HG03457 (cell line): ENCODE data around the gene IGSF6.
"Not testable (repeated sequence)": the region's sequence is repeated elsewhere in the genome, so short reads cannot be mapped to it uniquely, and the experiment has no call there.

Experiments used
- ATAC-seq: cut with Tn5 transposase; IDR thresholded peaks from one replicate; pipeline ENCODE4 v1.9.1; 2021; ENCODE audit warnings: moderate number of reproducible peaks; ENCODE audit not compliant: unreplicated experiment

IGSF6 gene

DNA sequence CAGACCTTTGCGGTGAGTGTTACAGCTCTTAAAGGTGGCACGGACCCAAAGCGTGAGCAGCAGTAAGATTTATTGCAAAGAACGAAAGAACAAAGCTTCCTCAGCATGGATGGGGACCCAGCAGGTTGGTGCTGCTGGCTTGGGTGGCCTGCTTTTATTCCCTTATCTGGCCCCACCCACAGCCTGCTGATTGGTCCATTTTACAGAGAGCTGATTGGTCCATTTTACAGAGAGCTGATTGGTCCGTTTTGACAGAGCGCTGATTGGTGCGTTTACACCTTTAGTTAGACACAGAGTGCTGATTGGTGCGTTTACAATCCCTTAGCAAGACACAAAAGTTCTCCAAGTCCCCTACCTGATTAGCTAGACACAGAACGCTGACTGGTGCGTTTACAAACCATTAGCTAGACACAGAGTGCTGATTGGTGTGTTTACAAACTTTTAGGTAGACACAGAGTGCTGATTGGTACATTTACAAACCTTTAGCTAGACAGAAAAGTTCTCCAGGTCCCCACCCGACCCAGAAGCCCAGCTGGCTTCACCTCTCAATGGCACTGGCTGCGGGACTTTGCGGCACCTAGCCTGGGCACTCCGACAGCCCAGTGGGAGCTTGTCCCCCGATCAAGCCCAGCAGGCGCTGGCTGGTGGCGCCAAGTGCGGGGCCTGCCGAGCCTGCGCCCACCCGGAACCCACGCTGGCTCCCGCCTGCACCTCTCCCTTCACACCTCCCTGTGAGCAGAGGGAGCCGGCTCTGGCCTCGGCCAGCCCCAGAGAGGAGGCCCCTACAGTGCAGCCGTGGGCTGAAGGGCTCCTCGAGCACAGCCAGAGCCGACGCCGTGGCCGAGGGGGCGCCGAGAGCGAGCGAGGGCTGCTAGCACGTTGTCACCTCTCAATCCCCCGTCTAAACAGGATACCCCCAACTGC lies 22.5 kb downstream of the IGSF6 start:
- ATAC-seq, result not testable (repeated sequence)

DNA sequence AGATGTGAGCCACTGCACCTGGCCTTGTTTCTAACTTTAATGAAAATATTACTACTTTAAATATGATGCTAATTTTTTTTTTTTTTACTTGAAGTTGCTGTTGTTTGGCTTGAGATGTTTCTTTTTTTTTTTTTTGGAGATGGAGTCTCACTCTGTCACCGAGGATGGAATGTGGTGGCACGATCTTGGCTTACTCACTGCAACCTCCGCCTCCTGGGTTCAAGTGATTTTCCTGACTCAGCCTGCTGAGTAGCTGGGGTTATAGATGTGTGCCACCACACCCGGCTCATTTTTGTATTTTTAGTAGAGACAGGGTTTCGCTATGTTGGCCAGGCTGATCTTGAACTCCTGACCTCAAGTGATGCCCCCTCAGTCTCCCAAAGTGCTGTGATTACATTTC lies 23.6 kb downstream of the IGSF6 start:
- no peak for ATAC-seq

DNA sequence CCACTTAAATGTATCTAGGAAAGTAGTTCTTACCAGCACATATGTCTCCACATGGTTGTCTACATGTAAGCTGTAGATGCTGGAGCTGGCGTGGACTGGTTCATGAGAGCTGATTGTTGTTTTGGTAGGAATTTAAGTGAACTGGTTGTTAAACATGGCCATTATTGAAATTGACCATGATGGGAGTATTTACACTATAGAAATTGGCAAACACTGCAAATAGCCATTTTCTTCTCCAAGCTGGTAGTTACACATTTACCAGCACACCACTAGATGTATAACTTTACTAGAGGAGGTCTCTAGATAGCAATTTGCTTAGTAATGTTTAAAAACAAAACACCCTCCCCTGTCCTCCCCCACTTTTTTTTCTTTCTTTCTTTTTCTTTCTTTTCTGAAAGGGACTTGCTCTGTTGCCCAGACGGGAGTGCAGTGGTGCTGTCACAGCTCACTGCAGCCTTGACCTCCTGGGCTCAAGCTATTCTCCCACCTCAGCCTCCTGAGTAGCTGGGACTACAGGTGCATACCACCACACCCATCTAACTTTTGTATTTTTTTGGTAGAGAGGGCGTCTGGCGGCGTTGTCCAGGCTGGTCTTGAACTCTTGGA lies 24.2 kb downstream of the IGSF6 start:
- no peak for ATAC-seq

DNA sequence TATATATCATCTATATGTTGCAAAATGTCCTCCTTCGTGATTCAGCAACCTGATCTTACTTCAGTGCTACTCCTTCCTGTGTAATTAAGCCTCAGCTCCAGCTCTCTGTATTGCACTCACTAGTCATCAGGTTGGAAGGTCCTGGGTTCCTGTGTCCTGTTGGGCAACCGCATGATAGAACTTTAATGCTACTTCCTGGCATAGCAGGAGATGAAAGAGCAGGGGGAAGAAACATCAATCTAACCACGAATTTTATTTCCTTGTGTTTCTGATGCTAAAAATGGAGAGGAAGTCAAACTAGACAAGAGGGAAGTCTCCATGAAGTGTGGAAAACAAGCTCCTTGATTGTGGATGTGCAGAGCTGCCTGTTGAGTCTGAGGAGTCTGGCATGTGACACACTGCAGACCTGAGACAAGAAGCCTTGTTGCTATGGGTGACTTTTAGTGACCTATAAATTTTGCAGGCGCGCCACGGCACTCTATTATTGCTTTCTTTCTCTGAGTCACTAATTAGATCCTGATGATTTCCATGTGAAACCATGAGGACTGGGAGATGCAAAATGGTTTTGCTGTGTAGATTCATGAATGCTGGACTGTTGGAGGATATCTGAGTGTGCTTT lies 25.6 kb downstream of the IGSF6 start:
- no peak for ATAC-seq

DNA sequence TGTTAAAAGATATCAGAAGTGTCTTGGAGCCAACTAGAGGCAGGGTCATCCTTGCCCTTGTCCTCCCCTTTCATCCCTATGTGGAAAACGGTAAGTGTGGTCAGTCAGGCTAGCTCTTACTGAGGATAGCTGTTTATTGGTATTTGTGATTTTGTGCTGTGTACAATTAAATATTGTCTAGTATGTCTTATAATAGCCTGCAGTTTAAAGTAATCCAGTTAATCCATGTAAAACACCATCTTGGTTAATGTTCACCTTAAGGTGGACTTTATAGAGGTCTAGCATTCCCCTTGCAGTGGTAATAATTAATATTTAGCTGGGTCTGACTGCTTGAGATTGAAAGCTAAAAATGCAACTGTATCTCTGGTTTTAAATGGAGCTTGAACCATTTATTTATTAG lies 27.4 kb downstream of the IGSF6 start:
- no peak for ATAC-seq

DNA sequence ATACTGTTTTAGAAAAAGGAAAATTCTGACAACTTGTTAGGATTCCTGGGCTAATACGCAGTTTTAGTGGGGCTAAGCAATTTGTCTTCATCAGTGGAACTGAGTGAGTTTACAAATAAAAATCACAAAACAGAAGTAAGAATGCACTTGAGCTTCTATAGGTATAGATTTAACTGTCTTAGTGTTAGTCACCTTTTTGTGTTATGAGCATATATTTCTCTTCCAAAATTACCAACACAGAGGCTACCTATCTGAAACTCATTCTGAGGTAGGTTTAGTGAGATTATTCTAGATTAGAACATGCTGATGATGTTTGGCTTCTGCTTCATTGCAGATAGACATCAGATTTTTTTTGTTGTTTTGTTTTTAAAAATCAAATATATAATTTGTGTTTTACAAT lies 29.9 kb downstream of the IGSF6 start:
- ATAC-seq, result no peak

DNA sequence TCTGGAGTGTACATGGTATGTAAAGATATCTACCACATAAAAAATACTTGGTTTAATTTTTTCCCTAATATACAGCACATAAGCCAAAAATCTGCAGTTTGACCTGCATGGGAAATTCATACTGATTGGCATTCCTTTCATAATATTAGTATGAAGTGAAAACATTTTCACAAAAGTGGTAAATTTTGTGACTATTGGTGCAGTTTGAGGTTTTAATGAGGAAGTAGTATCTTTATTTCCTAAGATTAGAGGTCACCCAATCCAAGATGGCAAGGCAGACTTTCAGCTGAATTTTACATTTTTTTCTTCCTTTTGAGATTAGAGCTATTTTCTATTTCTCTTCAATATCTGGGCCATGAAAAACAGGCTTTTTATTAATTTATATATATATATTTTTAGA lies 31.8 kb downstream of the IGSF6 start:
- ATAC-seq, result no peak

DNA sequence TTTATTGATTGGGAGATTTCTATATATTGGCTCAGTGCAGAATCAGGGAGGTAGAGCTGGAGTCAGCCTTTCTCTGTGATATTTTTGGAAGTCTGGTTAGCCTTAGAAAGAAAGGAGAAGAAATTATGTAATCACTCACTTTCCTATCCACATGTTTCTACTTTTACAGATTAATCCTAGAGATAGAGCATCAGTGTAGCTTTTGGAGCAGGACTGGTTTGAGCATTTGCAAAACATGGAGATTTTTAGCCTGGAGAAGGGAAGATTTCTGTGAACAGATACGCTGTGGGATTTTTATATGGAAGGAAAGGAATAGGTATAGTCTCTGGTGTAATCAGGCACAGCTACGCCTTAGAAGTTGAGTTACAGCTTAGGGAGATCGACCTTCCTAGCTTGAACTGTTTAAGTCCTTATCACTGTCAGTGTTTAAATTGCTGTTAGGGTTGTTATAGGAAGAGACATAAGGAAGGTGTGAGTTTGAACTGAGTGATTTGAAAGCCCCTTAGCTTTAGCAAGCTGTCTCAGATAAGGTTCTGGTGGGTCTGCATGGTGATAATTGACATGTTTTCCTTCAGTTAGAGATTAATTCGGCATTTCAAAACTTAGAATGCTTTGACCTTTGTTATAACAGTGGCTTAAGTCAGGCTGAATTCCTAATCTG lies 32.5 kb downstream of the IGSF6 start:
- no peak for ATAC-seq

DNA sequence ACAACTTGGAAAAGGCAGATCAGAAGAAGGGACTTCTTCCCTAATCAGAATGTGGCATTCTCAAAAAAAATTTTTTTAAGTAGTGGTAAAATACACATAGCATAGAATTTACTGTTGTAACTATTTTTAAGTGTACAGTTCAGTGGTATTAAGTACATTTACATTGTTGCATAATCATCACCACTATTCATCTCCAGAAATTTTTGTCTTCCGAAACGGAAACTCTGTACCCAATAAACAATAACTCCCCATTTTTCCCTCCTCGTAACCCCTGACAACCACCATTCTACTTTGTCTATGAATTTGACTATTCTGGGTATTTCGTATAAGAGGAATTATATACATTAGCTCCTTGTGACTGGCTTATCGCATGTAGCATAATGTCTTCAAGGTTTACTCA lies 34.1 kb downstream of the IGSF6 start:
- ATAC-seq, result no peak

DNA sequence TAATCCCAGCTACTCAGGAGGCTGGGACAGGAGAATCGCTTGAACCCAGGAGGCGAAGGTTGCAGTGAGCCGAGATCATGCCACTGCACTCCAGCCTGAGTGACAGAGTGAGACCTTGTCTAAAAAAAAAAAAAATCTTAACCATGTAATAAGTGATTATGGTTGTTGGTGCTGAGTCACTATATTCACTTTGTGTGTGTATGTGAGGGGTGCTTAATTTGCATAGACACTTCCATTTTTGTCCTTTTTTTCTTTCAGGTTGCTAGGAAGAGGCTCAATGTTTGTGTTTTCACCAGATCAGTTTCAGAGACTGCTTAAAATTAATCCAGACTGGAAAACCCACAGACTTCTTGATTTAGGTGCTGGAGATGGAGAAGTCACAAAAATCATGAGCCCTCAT lies 34.8 kb downstream of the IGSF6 start:
- no peak for ATAC-seq

DNA sequence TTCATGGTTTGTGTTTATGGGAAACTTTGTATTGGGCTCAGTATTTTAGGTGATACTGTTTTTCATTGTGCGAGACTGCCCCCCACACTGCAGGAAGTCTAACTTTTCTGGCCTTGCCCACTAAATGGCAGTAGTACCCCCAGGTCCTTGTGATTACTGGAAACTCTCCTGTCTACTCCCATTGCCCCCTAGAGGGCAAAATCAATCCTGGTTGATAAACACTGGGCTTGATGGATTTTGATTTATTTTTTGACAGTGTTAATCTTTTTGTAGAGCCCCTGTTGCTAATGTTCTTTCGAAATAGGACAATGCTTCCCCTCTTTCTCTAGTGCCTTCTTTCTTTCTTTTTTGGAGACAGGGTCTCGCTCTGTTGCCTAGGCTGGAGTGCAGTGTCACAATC lies 37.5 kb downstream of the IGSF6 start:
- no peak for ATAC-seq

DNA sequence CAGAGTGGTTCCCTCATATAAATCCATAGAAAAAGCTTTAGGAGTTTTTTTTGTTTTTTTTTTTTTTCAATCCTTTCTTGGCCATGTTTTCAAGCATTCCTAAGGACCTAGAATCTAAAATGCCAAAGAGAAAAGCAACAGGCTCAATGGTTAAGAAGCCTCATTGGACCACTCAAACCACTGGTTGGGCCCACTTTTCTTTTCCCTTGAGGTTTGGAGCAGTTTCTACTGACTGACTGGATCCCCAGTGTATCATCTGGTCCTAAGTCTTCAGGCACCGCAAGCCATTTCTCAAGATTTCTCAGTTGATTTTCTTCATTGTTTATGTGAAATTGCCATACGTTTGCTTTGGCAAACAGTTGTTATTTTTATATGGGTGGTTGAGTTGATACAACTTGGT lies 38.6 kb downstream of the IGSF6 start:
- no peak for ATAC-seq

DNA sequence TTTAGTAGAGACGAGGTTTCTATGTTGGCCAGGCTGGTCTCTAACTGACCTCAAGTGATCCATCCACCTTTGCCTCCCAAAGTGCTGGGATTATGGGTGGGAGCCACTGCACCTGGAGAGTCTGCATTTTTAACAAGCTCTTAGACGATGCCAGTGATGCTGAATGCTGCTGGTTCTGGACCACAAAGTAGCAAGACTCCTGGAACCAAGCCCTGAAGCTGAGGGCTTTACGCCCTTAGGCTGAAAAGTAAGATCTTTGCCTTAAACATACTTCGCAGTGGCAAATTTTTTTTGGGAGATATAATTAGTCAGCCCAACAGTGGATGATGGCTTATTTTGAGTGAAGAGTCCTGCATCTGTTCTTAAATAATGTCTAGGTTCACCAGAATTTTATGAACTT lies 39.0 kb downstream of the IGSF6 start:
- ATAC-seq, result no peak

DNA sequence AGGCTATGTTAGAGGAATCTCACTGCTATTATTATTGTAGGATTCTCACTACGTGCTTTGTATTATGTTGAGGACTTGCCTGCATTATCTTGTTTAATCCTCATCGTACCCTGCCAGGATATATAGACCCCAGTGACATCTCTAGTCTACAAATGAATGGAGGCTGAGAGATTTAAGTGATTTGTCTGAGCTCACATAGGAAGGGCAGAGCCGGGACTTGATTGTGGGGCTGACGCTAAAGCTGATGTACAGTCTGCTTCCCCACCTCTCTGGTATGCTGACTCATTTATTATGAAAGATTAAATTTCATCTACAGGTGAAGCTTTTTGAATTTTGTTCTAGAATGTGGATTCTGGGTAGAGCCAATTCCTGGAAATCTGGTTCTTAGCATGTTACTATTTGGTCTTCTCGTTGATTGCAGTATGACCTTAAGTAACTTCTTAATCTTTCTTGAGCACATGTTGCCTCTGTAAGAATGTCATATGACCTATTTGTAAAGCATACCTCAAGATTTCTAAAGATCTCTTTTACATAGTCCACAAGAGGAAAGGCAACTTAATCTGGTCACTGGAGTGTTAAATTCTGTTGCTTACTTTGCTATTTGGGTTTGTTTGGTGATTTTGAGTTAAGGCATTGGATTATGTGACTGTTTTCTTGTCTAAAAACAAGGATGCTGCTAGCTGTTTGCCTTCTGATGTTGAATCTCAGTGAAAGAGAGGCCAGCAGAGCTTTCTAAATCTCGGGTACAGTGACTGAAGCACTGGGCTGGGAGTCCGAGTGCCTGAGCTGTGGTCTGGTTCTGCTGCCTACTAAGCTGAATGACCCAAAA lies 40.6 kb downstream of the IGSF6 start:
- ATAC-seq, result no peak

DNA sequence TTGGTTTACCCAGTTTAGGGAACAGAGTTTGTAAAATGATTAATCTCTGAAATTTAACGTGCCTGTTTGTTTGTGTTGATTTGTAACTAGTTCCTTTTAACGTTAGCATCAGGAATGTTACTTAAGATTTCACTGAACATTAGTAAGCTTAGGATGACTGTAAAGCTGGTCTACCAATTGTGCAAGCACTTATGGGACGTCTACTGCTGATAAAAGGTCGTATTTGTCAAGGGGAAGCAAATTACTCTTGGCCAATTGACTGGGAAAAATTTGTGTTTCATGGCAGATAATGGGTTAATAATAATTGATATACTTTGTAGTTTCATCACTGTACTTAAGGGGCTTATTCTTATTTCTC lies 41.2 kb downstream of the IGSF6 start:
- no peak for ATAC-seq

DNA sequence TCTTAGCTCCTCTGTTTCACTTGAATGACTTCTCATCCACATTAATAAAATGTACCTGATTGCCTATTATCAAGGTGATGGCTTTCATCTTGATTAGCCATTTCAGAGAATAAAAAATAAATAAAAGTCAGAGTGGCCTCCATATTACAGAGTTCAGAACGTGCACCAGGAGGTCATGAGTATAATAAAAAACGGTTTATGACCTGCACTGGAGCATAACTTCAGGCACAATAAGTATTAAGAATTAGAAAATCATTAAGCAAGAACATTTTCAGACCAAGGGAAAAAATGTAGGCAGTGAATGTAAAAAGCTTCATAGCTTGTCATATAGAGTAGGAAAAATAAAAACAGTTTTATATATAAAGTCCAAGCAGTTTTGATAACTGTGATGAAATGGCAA lies 41.6 kb downstream of the IGSF6 start:
- ATAC-seq, result no peak

DNA sequence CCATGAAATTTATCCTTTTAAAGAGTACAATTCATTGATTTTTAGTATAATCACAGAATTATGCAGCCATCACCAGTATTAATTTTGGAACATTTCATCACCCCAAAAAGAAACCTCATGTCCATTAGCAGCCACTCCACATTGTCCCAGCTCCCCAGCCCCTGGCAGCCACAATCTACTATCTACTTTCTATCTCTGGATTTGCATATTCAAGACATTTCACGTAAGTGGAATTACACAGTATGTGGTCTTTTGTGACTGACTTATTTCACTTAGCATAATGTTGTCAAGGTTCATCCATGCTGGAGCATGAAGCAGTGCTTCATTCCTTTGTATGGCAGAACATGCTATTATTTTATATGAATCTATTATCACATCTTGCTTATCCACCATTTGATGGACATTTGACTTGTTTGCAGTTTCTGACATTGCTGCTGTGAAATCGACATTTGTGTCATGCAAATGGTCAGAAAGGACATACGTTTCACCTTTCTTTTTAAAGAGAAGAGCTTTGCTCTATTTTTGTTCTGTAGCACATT lies 42.3 kb downstream of the IGSF6 start:
- ATAC-seq, result no peak

DNA sequence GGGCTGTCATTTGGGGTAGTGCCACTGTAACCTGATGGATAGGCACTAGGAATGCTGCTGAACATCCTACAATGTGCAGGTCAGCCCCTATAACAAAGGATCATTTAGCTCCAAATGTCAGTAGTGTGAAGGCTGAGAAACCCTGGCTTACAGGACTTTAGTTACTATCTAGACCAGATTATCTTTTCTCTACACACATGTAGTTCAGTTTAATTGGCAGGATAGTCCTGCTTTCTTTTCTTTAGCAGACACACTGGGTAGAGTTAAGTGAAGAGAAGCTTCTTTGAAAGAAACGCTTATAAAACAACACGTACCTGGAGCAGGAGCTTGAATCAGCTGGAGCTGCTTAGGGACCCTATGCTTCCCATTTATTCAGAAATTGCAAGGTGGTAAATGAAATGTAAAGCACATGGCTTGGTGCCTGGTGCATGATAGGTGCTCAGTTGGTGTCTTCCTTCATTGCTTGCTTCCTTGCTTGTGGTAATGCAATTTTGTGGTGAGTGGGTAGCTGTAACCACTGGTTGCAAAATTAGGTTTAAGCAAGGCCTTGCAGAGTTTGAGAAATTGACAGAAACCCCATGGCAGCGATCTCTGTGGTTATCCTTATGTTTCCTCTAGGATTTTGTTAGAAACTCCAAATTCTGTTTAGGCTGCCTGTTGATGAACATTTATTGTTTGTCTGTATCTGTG lies 43.6 kb downstream of the IGSF6 start:
- ATAC-seq, result no peak

DNA sequence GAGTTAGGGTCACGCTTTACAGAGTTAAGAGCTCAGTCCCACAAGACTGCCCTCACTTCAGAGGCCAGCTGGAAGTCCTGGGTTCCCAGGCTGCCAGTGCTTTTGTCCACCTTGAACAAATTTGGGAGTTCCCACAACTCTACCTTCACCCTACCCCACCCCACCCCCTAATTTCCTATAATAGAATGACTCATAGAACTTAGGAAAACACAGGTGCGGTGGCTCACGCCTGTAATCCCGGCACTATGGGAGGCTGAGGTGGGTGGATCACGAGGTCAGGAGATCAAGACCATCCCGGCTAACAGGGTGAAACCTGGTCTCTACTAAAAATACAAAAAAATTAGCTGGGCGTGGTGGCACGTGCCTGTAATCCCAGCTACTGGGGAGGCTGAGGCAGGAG lies 46.6 kb downstream of the IGSF6 start:
- ATAC-seq, result not testable (repeated sequence)

DNA sequence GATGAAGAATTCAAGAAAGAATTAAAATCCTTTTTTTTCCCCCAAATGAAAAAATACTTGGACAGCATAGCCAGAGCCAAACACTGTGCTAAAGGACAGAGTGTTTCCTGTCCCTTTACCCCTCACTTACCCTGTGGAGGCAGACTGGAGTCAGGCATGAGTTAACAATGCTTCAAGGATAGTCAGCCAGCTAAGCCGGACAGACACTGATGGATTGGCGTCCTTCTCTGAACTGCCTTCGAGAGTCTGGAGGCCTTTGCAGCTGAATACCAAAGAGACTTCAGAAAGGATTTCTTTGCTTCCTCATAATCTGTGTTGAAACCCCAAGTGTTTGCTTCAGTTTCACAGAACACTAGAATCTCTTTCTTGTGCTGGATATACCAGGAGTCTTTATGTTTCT lies 48.5 kb downstream of the IGSF6 start:
- ATAC-seq, result no peak
